GM12874 (cell line): ENCODE measurements around the gene FAM169A.

ENCODE experiments used
- CTCF ChIP-seq: IDR thresholded peaks from 2 replicates; pipeline ENCODE4 v1.5.1; 2011; ENCODE audit warnings: low read depth, mild to moderate bottlenecking, control low read depth, low read length, moderate library complexity; ENCODE audit not compliant: insufficient read depth

FAM169A gene

GRCh38 chr5:74798977-74799911 lies 66.9 kb downstream of the FAM169A start:
- TF ChIP-seq CTCF: no peak

- TF ChIP-seq CTCF: no peak
These were observed 78.8 kb downstream of the FAM169A start for GRCh38 chr5:74787424-74787823.

GRCh38 chr5:74786851-74787250 lies 79.3 kb downstream of the FAM169A start:
- no peak for TF ChIP-seq CTCF

- TF ChIP-seq CTCF: no peak
These were observed 87.6 kb downstream of the FAM169A start for GRCh38 chr5:74778609-74779008.

GRCh38 chr5:74772359-74772758 lies 93.8 kb downstream of the FAM169A start:
- no peak for TF ChIP-seq CTCF

- TF ChIP-seq CTCF: no peak
These were observed 98.6 kb downstream of the FAM169A start for GRCh38 chr5:74767579-74767913.

GRCh38 chr5:74766849-74767578 lies 99.2 kb downstream of the FAM169A start, which contains the start of the genes GFM2 and NSA2:
Gene GFM2, minus strand, starts transcription at chr5:74767117. Its CDS starts 3,375 bp downstream, at chr5:74763742.
Gene NSA2, plus strand, starts transcription at chr5:74767249. Its CDS starts 112 bp downstream, at chr5:74767361.
- TF ChIP-seq CTCF: no peak
